K562 (cell line): ENCODE results near the gene PHOSPHO1. TPM values are rescaled to one million over a fixed set of nuclear protein-coding genes. Genes with fewer than 3 reads are reported as not detected.

Experiments used
- ATAC-seq: fragments of 200-7000 bp; cut with Tn5 transposase; 3 replicates; pipeline ENCODE4 v1.9.1; 2020; ENCODE audit warnings: moderate library complexity
- BruUV-seq: library from RNA; stranded (reverse); fragments of 400-500 nt; replicated peaks from 2 replicates; lab custom pipeline; 2021; lab: Mats Ljungman, UMichigan
- CTCF ChIA-PET: fragments of 300-600 bp; formaldehyde crosslinking; extraction: SDS; loops from one replicate; lab custom pipeline; 2021; ENCODE audit warnings: low intra/inter-chr PET ratio; lab: Yijun Ruan, JAX
- POLR2A ChIA-PET: fragments of 300-600, 350-650 bp; sonication (Branson Sonifier 250); formaldehyde crosslinking; extraction: SDS; loops from one replicate; lab custom pipeline; 2021; ENCODE audit warnings: antibody characterized with exemption, inconsistent platforms; lab: Yijun Ruan, JAX
- DNase-seq, 4 experiments: peaks; one replicate each; pipeline versions ENCODE4 v3.0.0 to v3.0.0-alpha.2; 2011 to 2018; ENCODE audit warnings: low spot score in 3 of 4, mixed read lengths in 3 of 4; ENCODE audit errors: extremely low read depth in 1 of 4
- FAIRE-seq: peaks from 2 replicates; lab custom pipeline; 2011; peaks lifted over from hg19 to GRCh38; lab: Jason Lieb, UNC
- H2AFZ ChIP-seq: 2 replicates; pipeline ENCODE4 v1.6.0; 2011; ENCODE audit warnings: low read depth, low read length, control low read depth, inconsistent platforms
- H3K27ac ChIP-seq: fragments of 200-600 bp; 3 replicates; pipeline ENCODE4 v1.8.0; 2011; ENCODE audit warnings: low read depth, mild to moderate bottlenecking, control low read depth, inconsistent platforms, low read length, moderate library complexity, mixed read lengths; ENCODE audit errors: extremely low read depth
- H3K27me3 ChIP-seq, 2 experiments: fragments of 300-600 bp in 1 of 2; 2 replicates in 1 of 2; 3 replicates in 1 of 2; pipeline versions ENCODE4 v1.6.0 to v1.8.0; 2011; ENCODE audit warnings: inconsistent platforms in 2 of 2, low read length in 2 of 2, mild to moderate bottlenecking in 1 of 2, mixed read lengths in 1 of 2, moderate library complexity in 1 of 2; ENCODE audit not compliant: control insufficient read depth in 2 of 2, insufficient read depth in 2 of 2
- H3K36me3 ChIP-seq: fragments of 300-600 bp; 3 replicates; pipeline ENCODE4 v1.8.0; 2011; ENCODE audit warnings: mild to moderate bottlenecking, low read length, inconsistent platforms; ENCODE audit not compliant: control insufficient read depth, insufficient read depth
- H3K4me1 ChIP-seq, 2 experiments: fragments of 200-600 bp in 1 of 2; replicated peaks in 1 of 2; 2 replicates in 1 of 2; 3 replicates in 1 of 2; pipeline versions ENCODE4 v1.5.1 to v1.8.0; 2011; ENCODE audit warnings: inconsistent platforms in 2 of 2, low read length in 2 of 2, mild to moderate bottlenecking in 1 of 2, mixed read lengths in 1 of 2, moderate library complexity in 1 of 2; ENCODE audit not compliant: control insufficient read depth in 2 of 2, insufficient read depth in 2 of 2
- H3K4me2 ChIP-seq: 2 replicates; pipeline ENCODE4 v1.6.1; 2011; ENCODE audit warnings: low read length, control low read depth, inconsistent platforms, mixed read lengths; ENCODE audit not compliant: insufficient read depth
- H3K4me3 ChIP-seq: fragments of 200-600 bp; sonication (generic), shearing (Covaris generic); 2 replicates; pipeline ENCODE4 v1.5.1; 2016; ENCODE audit warnings: control low read depth, inconsistent platforms
- H3K79me2 ChIP-seq: fragments of 200-600 bp; 3 replicates; pipeline ENCODE4 v1.8.0; 2011; ENCODE audit warnings: low read length, inconsistent platforms; ENCODE audit not compliant: control insufficient read depth, insufficient read depth
- H3K9ac ChIP-seq, 2 experiments: 2 replicates each; pipeline versions ENCODE4 v1.6.0 to v1.6.1; 2011; ENCODE audit warnings: low read depth in 2 of 2, low read length in 2 of 2, control low read depth in 1 of 2, inconsistent platforms in 1 of 2, mild to moderate bottlenecking in 1 of 2, mixed read lengths in 1 of 2; ENCODE audit not compliant: insufficient read depth in 1 of 2
- H3K9me1 ChIP-seq: one replicate; pipeline ENCODE4 v1.6.0; 2011; ENCODE audit warnings: inconsistent platforms, mild to moderate bottlenecking, low read length, moderate library complexity; ENCODE audit not compliant: control insufficient read depth, insufficient read depth
- H3K9me3 ChIP-seq: replicated peaks from 2 replicates; pipeline ENCODE4 v1.5.1; 2011; ENCODE audit warnings: low read depth, low read length, inconsistent platforms; ENCODE audit not compliant: control insufficient read depth, insufficient read depth
- H4K20me1 ChIP-seq: replicated peaks from 2 replicates; pipeline ENCODE4 v1.6.1; 2011; ENCODE audit warnings: low read length, inconsistent platforms, mixed read lengths; ENCODE audit not compliant: control insufficient read depth, insufficient read depth
- ASH1L ChIP-seq: fragments of 450-650 bp; IDR thresholded peaks from 2 replicates; pipeline ENCODE4 v1.6.1; 2018; ENCODE audit warnings: borderline replicate concordance, mild to moderate bottlenecking, low read depth; ENCODE audit not compliant: partially characterized antibody
- BMI1 ChIP-seq: fragments of 150-350 bp; IDR thresholded peaks from 2 replicates; pipeline ENCODE4 v1.6.1; 2014; ENCODE audit warnings: low read length
- CBX5 ChIP-seq: IDR thresholded peaks from 2 replicates; pipeline ENCODE4 v1.6.1; 2014; ENCODE audit warnings: low read depth, borderline replicate concordance
- GTF2F1 ChIP-seq: IDR thresholded peaks from 2 replicates; pipeline ENCODE4 v1.6.1; 2011; ENCODE audit warnings: low read depth, low read length, improper control_type of control experiment
- KLF16 ChIP-seq: IDR thresholded peaks from 2 replicates; pipeline ENCODE4 v1.6.1; 2016; ENCODE audit warnings: antibody characterized with exemption
- L3MBTL2 ChIP-seq: fragments of 450-650 bp; IDR thresholded peaks from 2 replicates; pipeline ENCODE4 v1.6.1; 2016; ENCODE audit warnings: mild to moderate bottlenecking, moderate library complexity
- NFRKB ChIP-seq: fragments of 450-650 bp; IDR thresholded peaks from 2 replicates; pipeline ENCODE4 v1.6.1; 2016; ENCODE audit warnings: low read depth
- PHB ChIP-seq: fragments of 250-450 bp; sonication (Bioruptor Pico); IDR thresholded peaks from 2 replicates; pipeline ENCODE4 v1.5.0; 2021
- SNIP1 ChIP-seq: fragments of 450-650 bp; IDR thresholded peaks from 2 replicates; pipeline ENCODE4 v1.7.1; 2017; ENCODE audit warnings: low read depth, mild to moderate bottlenecking
- ZNF121 ChIP-seq: sonication (generic); formaldehyde crosslinking; conservative IDR thresholded peaks from 2 replicates; pipeline ENCODE4 v1.8.0; 2022; ENCODE audit warnings: missing genetic modification reagents
- ZNF146 ChIP-seq: IDR thresholded peaks from one replicate; pipeline ENCODE4 v1.6.1; 2018; ENCODE audit warnings: missing compliant biosample characterization; ENCODE audit not compliant: unreplicated experiment
- WGBS: fragments of 100-300 bp; shearing (Covaris generic); methylation state at CpG from one replicate; pipeline ENCODE4 v1.1.6; 2016; ENCODE audit warnings: low coverage, mixed read lengths; ENCODE audit not compliant: insufficient coverage; ENCODE audit errors: missing lambda C conversion rate; 5-methylcytosine and 5-hydroxymethylcytosine counted together
- in situ Hi-C: fragments of 300-500 bp; cut with MboI; formaldehyde crosslinking; loops from 4 replicates; pipeline ENCODE4 v1.15.0; 2018; ENCODE audit warnings: inconsistent platforms, mixed read lengths
- intact Hi-C: fragments of 100-400 bp; cut with micrococcal nuclease; formaldehyde crosslinking; loops from 2 replicates; pipeline ENCODE4 v1.14.2; 2022
- polyA plus RNA-seq, 8 experiments: library from polyadenylated mRNA; depleted of rRNA in 4 of 8; stranded (reverse) in 5 of 8; unstranded in 3 of 8; fragments of >200 nt; fragmentation: Nextera tagmentation in 2 of 8; fragmentation: Illumina TruSeq in 1 of 8; extraction: Ambion mirVana in 2 of 8; extraction: Trizol in 1 of 8; gene quantifications; 2 replicates each; pipeline versions ENCODE4 v1.2.1 to v1.2.3, GENCODE V29; 2011 to 2014; ENCODE audit warnings: inconsistent platforms in 1 of 8, missing spikeins in 1 of 8
- total RNA-seq, 7 experiments: library from RNA; depleted of rRNA in 6 of 7; stranded (reverse); fragments of >200 nt in 6 of 7; fragmentation: Illumina TruSeq in 2 of 7; extraction: Trizol in 2 of 7; gene quantifications; 2 replicates each; pipeline versions ENCODE4 v1.2.1 to v1.2.3, GENCODE V29; 2011 to 2021; ENCODE audit warnings: low replicate concordance in 1 of 7
- TF ChIP-seq, protein P1 (sequence below): sonication (generic); formaldehyde crosslinking; IDR thresholded peaks from 2 replicates; pipeline ENCODE4 v1.9.0; 2022; ENCODE audit warnings: mild to moderate bottlenecking, missing genetic modification reagents
- TF ChIP-seq, protein P2 (sequence below): sonication (generic); formaldehyde crosslinking; IDR thresholded peaks from 2 replicates; pipeline ENCODE4 v1.8.1; 2023; ENCODE audit warnings: mild to moderate bottlenecking, missing genetic modification reagents

PHOSPHO1 gene
- total and polyA plus RNA-seq, 9 of the 15 experiments (the other 6 are each of a cell fraction or from before 2014, with no cell fraction given), result 0.06 to 0.07 TPM; not detected in 7

DNA sequence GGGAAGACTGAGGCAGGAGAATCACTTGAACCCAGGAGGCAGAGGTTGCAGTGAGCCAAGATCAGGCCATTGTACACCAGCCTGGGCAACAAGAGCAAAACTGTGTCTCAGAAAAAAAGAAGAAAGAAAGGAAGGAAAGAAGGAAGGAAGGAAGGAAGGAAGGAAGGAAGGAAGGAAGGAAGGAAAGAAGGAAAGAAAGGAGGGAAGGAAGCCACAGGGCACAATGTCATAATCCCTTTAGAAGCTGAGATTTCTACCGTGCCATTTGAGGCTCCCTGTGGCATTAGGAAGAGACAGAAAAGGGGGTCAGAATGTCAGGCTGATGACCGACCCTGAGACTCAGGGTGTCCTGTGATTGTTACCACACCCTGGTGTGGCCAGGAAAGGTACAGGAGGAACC lies 26.8 kb downstream of the PHOSPHO1 start (continued):
- TF ChIP-seq ASH1L, result no peak
- no peak for TF ChIP-seq ZNF146 (CRISPR knock-in tag)
- TF ChIP-seq BMI1, result no peak

DNA sequence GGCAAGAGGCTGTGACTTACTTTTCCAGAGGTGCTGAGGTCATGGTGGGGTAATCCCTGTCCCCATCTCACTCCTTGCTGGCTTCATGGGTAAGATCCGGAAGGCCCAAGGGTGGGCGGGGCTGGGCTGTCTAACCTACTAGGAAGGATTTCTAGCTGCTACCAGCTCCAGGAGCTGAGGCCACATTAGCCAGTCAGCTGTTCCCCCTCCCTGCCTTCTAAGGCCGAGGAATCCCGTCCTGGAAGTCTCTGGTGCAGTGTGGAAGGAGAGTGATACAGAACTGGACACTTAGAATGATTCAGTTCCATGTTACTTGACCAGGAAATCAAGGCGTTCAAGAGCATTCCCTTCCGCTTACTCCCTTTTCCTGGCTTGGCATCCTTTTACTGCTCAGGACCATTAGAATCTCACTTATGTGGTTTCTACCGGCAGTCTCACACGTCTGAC lies 29.1 kb downstream of the PHOSPHO1 start:
- no TSS peak for BruUV-seq
- TF ChIP-seq SNIP1, result no peak
- TF ChIP-seq, protein P1, sequence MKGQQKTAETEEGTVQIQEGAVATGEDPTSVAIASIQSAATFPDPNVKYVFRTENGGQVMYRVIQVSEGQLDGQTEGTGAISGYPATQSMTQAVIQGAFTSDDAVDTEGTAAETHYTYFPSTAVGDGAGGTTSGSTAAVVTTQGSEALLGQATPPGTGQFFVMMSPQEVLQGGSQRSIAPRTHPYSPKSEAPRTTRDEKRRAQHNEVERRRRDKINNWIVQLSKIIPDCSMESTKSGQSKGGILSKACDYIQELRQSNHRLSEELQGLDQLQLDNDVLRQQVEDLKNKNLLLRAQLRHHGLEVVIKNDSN (CRISPR knock-in tag), result no peak
- no peak for TF ChIP-seq ZNF121 (CRISPR knock-in tag)
- TF ChIP-seq, protein P2, sequence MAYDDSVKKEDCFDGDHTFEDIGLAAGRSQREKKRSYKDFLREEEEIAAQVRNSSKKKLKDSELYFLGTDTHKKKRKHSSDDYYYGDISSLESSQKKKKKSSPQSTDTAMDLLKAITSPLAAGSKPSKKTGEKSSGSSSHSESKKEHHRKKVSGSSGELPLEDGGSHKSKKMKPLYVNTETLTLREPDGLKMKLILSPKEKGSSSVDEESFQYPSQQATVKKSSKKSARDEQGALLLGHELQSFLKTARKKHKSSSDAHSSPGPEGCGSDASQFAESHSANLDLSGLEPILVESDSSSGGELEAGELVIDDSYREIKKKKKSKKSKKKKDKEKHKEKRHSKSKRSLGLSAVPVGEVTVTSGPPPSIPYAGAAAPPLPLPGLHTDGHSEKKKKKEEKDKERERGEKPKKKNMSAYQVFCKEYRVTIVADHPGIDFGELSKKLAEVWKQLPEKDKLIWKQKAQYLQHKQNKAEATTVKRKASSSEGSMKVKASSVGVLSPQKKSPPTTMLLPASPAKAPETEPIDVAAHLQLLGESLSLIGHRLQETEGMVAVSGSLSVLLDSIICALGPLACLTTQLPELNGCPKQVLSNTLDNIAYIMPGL (CRISPR knock-in tag), result no peak
- TF ChIP-seq L3MBTL2, result no peak
- no peak for TF ChIP-seq KLF16
- TF ChIP-seq NFRKB, result no peak
- no peak for TF ChIP-seq PHB (CRISPR knock-in tag)
- TF ChIP-seq GTF2F1, result no peak
- TF ChIP-seq CBX5, result no peak
- no peaks in the 10 kb centered on the region for H3K9me1 ChIP-seq
- no peak overlapping the region for H3K9ac ChIP-seq
- H3K4me2 ChIP-seq, result no peak overlapping the region
- H3K36me3 ChIP-seq, result no peaks in the 10 kb centered on the region
- H3K27me3 ChIP-seq, result peaks cover 12 to 45% of the 10 kb centered on the region in 2 experiments
- ChIA-PET CTCF (no interaction called here), POLR2A (no interaction called here)
- H3K27ac ChIP-seq, result no peak overlapping the region
- no peak overlapping the region for H2AFZ ChIP-seq
- H3K9me3 ChIP-seq, result no peaks in the 10 kb centered on the region
- H3K79me2 ChIP-seq, result no peaks in the 10 kb centered on the region
- peak in 1 of 4 experiments; percentile 2 for DNase-seq
- WGBS, result 28% methylated on average over 6 of the region's 8 CpGs
- FAIRE-seq, result no peak
- no peak overlapping the region for H3K4me3 ChIP-seq
- H4K20me1 ChIP-seq, result no peaks in the 10 kb centered on the region
- ATAC-seq, result no peak
- intact Hi-C loops, result no loop called here
- H3K4me1 ChIP-seq, result no peaks in the 10 kb centered on the region; a peak in 1 of 5 replicates
- in situ Hi-C loops, result no loop called here
